Skeletal muscle satellite cell (primary cell): ENCODE data around the gene PSMC5.

Experiments used
- H3K27me3 ChIP-seq: 2 replicates; pipeline ENCODE4 v1.7.0; 2013; ENCODE audit warnings: low read length; ENCODE audit not compliant: control insufficient read depth, insufficient read depth
- H3K36me3 ChIP-seq: 2 replicates; pipeline ENCODE4 v1.7.0; 2013; ENCODE audit warnings: mild to moderate bottlenecking, control low read depth, low read length; ENCODE audit not compliant: insufficient read depth
- H3K4me1 ChIP-seq: 2 replicates; pipeline ENCODE4 v1.7.0; 2013; ENCODE audit warnings: low read length; ENCODE audit not compliant: control insufficient read depth, insufficient read depth
- H3K4me2 ChIP-seq: 2 replicates; pipeline ENCODE4 v1.7.0; 2013; ENCODE audit warnings: mild to moderate bottlenecking, low read length
- H3K4me3 ChIP-seq: 2 replicates; pipeline ENCODE4 v1.7.0; 2013; ENCODE audit warnings: low read length
- H3K9ac ChIP-seq: 2 replicates; pipeline ENCODE4 v1.7.0; 2013; ENCODE audit warnings: mild to moderate bottlenecking, low read depth, low read length, moderate library complexity
- H3K9me3 ChIP-seq: replicated peaks from 2 replicates; pipeline ENCODE4 v1.7.0; 2013; ENCODE audit warnings: mild to moderate bottlenecking, control low read depth, low read length

PSMC5 gene

GRCh38 chr17:63822537-63822936 lies 4.7 kb upstream of the PSMC5 start:
- Histone ChIP-seq H3K4me1 (peaks cover 10% of the 10 kb centered on the region), H3K9ac (no peak overlapping the region), H3K4me3 (no peak overlapping the region), H3K36me3 (peaks cover 79% of the 10 kb centered on the region), H3K4me2 (no peak overlapping the region), H3K9me3 (no peaks in the 10 kb centered on the region), H3K27me3 (no peaks in the 10 kb centered on the region)

- no peak overlapping the region for H3K4me3 ChIP-seq
- H3K9me3 ChIP-seq = no peaks in the 10 kb centered on the region
- H3K27me3 ChIP-seq = no peaks in the 10 kb centered on the region
- peaks cover 18% of the 10 kb centered on the region for H3K4me1 ChIP-seq
- no peak overlapping the region for H3K9ac ChIP-seq
- H3K4me2 ChIP-seq = no peak overlapping the region
- peaks cover 68% of the 10 kb centered on the region for H3K36me3 ChIP-seq
Measured at GRCh38 chr17:63823659-63824331, 3.4 kb upstream of the PSMC5 start.

GRCh38 chr17:63824362-63824761 lies 2.9 kb upstream of the PSMC5 start:
- H3K4me1 ChIP-seq = peaks cover 23% of the 10 kb centered on the region
- no peaks in the 10 kb centered on the region for H3K27me3 ChIP-seq
- no peak overlapping the region for H3K4me2 ChIP-seq
- H3K9me3 ChIP-seq = no peaks in the 10 kb centered on the region
- no peak overlapping the region for H3K4me3 ChIP-seq
- no peak overlapping the region for H3K9ac ChIP-seq
- H3K36me3 ChIP-seq = peaks cover 68% of the 10 kb centered on the region

GRCh38 chr17:63826468-63827001 lies 696 bp upstream of the PSMC5 start:
- H3K9me3 ChIP-seq = no peaks in the 10 kb centered on the region
- peaks cover 25% of the 10 kb centered on the region for H3K4me1 ChIP-seq
- peak overlapping the region; percentile 89 for H3K4me2 ChIP-seq
- peak overlapping the region; percentile 89 for H3K4me3 ChIP-seq
- peaks cover 70% of the 10 kb centered on the region for H3K36me3 ChIP-seq
- peak overlapping the region; percentile 92 for H3K9ac ChIP-seq
- no peaks in the 10 kb centered on the region for H3K27me3 ChIP-seq

- peaks cover 25% of the 10 kb centered on the region for H3K4me1 ChIP-seq
- no peaks in the 10 kb centered on the region for H3K27me3 ChIP-seq
- H3K9ac ChIP-seq = peak overlapping the region; percentile 92
- H3K4me3 ChIP-seq = peak overlapping the region; percentile 89
- peaks cover 70% of the 10 kb centered on the region for H3K36me3 ChIP-seq
- no peaks in the 10 kb centered on the region for H3K9me3 ChIP-seq
- peak overlapping the region; percentile 89 for H3K4me2 ChIP-seq
Measured at GRCh38 chr17:63827801-63828221, 580 bp downstream of the PSMC5 start.

GRCh38 chr17:63828936-63829335 lies 1.7 kb downstream of the PSMC5 start:
- no peak overlapping the region for H3K9ac ChIP-seq
- peaks cover 25% of the 10 kb centered on the region for H3K4me1 ChIP-seq
- no peaks in the 10 kb centered on the region for H3K9me3 ChIP-seq
- peak overlapping the region; percentile 89 for H3K4me2 ChIP-seq
- peak overlapping the region; percentile 89 for H3K4me3 ChIP-seq
- H3K27me3 ChIP-seq = no peaks in the 10 kb centered on the region
- peaks cover 73% of the 10 kb centered on the region for H3K36me3 ChIP-seq

- Histone ChIP-seq H3K4me3 (no peak overlapping the region), H3K27me3 (no peaks in the 10 kb centered on the region), H3K9ac (no peak overlapping the region), H3K9me3 (no peaks in the 10 kb centered on the region), H3K36me3 (peaks cover 70% of the 10 kb centered on the region), H3K4me1 (peaks cover 24% of the 10 kb centered on the region), H3K4me2 (no peak overlapping the region)
Measured at GRCh38 chr17:63830278-63830677, 3.0 kb downstream of the PSMC5 start.

- peaks cover 67% of the 10 kb centered on the region for H3K36me3 ChIP-seq
- no peaks in the 10 kb centered on the region for H3K9me3 ChIP-seq
- no peak overlapping the region for H3K4me3 ChIP-seq
- H3K27me3 ChIP-seq = no peaks in the 10 kb centered on the region
- peaks cover 17% of the 10 kb centered on the region for H3K4me1 ChIP-seq
- H3K9ac ChIP-seq = no peak overlapping the region
- no peak overlapping the region for H3K4me2 ChIP-seq
Measured at GRCh38 chr17:63830904-63831491, 3.8 kb downstream of the PSMC5 start.

GRCh38 chr17:63831505-63831904 lies 4.3 kb downstream of the PSMC5 start:
- Histone ChIP-seq H3K4me2 (no peak overlapping the region), H3K4me1 (peaks cover 14% of the 10 kb centered on the region), H3K4me3 (no peak overlapping the region), H3K36me3 (peaks cover 69% of the 10 kb centered on the region), H3K9ac (no peak overlapping the region), H3K9me3 (no peaks in the 10 kb centered on the region), H3K27me3 (no peaks in the 10 kb centered on the region)

- no peaks in the 10 kb centered on the region for H3K9me3 ChIP-seq
- no peak overlapping the region for H3K9ac ChIP-seq
- no peaks in the 10 kb centered on the region for H3K27me3 ChIP-seq
- no peak overlapping the region for H3K4me3 ChIP-seq
- H3K4me1 ChIP-seq = peaks cover 14% of the 10 kb centered on the region
- H3K4me2 ChIP-seq = no peak overlapping the region
- peaks cover 74% of the 10 kb centered on the region for H3K36me3 ChIP-seq
Measured at GRCh38 chr17:63832014-63832413, 4.8 kb downstream of the PSMC5 start.

GRCh38 chr17:63832455-63832854 lies 5.2 kb downstream of the PSMC5 start:
- no peak overlapping the region for H3K9ac ChIP-seq
- peaks cover 14% of the 10 kb centered on the region for H3K4me1 ChIP-seq
- H3K4me2 ChIP-seq = no peak overlapping the region
- peaks cover 74% of the 10 kb centered on the region for H3K36me3 ChIP-seq
- H3K27me3 ChIP-seq = no peaks in the 10 kb centered on the region
- H3K9me3 ChIP-seq = no peaks in the 10 kb centered on the region
- no peak overlapping the region for H3K4me3 ChIP-seq
